T47D (cell line): ENCODE results near the gene RIOK3.

Experiments used
- DNase-seq, 2 experiments: peaks; one replicate each; pipeline versions ENCODE4 v3.0.0 to v3.0.0-alpha.2; 2011 to 2012; ENCODE audit warnings: low read depth in 1 of 2, low spot score in 1 of 2
- JUND ChIP-seq: IDR thresholded peaks from 2 replicates; pipeline ENCODE4 v1.6.1; 2012; ENCODE audit warnings: low read depth
- in situ Hi-C: cut with HindIII; loops from 2 replicates; pipeline ENCODE4 v1.10.0; 2016; ENCODE audit warnings: low sequenced_read_pairs, low pct_unique_long_range_greater_than_20kb

The RIOK3 gene

GRCh38 chr18:23528580-23529472 is 75.7 kb downstream of the RIOK3 start:
- no peak for TF ChIP-seq JUND
- DNase-seq: no peak
- in situ Hi-C loops: no loop called here

- in situ Hi-C loops: no loop called here
- no peak for TF ChIP-seq JUND
- no peak for DNase-seq
Observed at GRCh38 chr18:23529604-23530003, 76.5 kb downstream of the RIOK3 start.

- no peak for TF ChIP-seq JUND
- in situ Hi-C loops: no loop called here
- no peak for DNase-seq
Observed at GRCh38 chr18:23530195-23530594, 77.1 kb downstream of the RIOK3 start.

- no peak for TF ChIP-seq JUND
- no peak for DNase-seq
- in situ Hi-C loops: no loop called here
Observed at GRCh38 chr18:23531912-23532311, 78.8 kb downstream of the RIOK3 start.
